HepG2 (cell line): Measurements from ENCODE around the gene ADGRD1. TPM values are rescaled to one million over a fixed set of nuclear protein-coding genes. Genes with fewer than 3 reads are reported as not detected.
A peak's percentile ranks its signal among the peaks of the same experiment; 100 is the strongest.

Source experiments
- ATAC-seq: fragments of 200-7000 bp; cut with Tn5 transposase; 3 replicates; pipeline ENCODE4 v1.9.1; 2020; ENCODE audit warnings: mild to moderate bottlenecking, moderate library complexity
- BruUV-seq: library from RNA; stranded (reverse); fragments of 400-500 nt; replicated peaks from 2 replicates; lab custom pipeline; 2021; lab: Mats Ljungman, UMichigan
- CTCF ChIA-PET: fragments of 300-600 bp; formaldehyde crosslinking; extraction: SDS; loops from one replicate; lab custom pipeline; 2021; ENCODE audit warnings: low total read pairs, inconsistent platforms, low intra/inter-chr PET ratio; lab: Yijun Ruan, JAX
- POLR2A ChIA-PET: fragments of 350-600 bp; sonication (Branson Sonifier 250); formaldehyde crosslinking; loops from one replicate; lab custom pipeline; 2020; ENCODE audit warnings: antibody characterized with exemption, inconsistent platforms; lab: Yijun Ruan, JAX
- DNase-seq: peaks from one replicate; pipeline ENCODE4 v3.0.0-alpha.2; 2015; ENCODE audit warnings: low spot score
- FAIRE-seq: peaks from 3 replicates; lab custom pipeline; 2011; peaks lifted over from hg19 to GRCh38; lab: Jason Lieb, UNC
- H2AFZ ChIP-seq: one replicate; pipeline ENCODE4 v1.6.1; 2011; ENCODE audit warnings: low read length, inconsistent platforms
- H3K27ac ChIP-seq: fragments of 300-600 bp; 3 replicates; pipeline ENCODE4 v1.8.0; 2011; ENCODE audit warnings: mixed run types, mild to moderate bottlenecking, mixed read lengths, low read length, inconsistent platforms; ENCODE audit not compliant: insufficient read depth; ENCODE audit errors: extremely low read length
- H3K27me3 ChIP-seq, 2 experiments: fragments of 200-600 bp in 1 of 2; 2 replicates in 1 of 2; 3 replicates in 1 of 2; pipeline versions ENCODE4 v1.6.0 to v1.8.0; 2011; ENCODE audit warnings: low read length in 2 of 2, mild to moderate bottlenecking in 2 of 2, moderate library complexity in 2 of 2, inconsistent platforms in 1 of 2; ENCODE audit not compliant: insufficient read depth in 2 of 2, control insufficient read depth in 1 of 2
- H3K36me3 ChIP-seq, 2 experiments: fragments of 200-600 bp in 1 of 2; replicated peaks in 1 of 2; 2 replicates in 1 of 2; 3 replicates in 1 of 2; pipeline versions ENCODE4 v1.5.1 to v1.8.0; 2011; ENCODE audit warnings: low read length in 2 of 2, inconsistent platforms in 1 of 2; ENCODE audit not compliant: insufficient read depth in 2 of 2, control insufficient read depth in 1 of 2
- H3K4me1 ChIP-seq: 2 replicates; pipeline ENCODE4 v1.5.1; 2012; ENCODE audit warnings: low read length, inconsistent platforms; ENCODE audit not compliant: insufficient read depth
- H3K4me2 ChIP-seq: 2 replicates; pipeline ENCODE4 v1.6.0; 2011; ENCODE audit warnings: low read depth, low read length, inconsistent platforms
- H3K4me3 ChIP-seq, 3 experiments: fragments of 200-600 bp in 1 of 3; sonication (generic), shearing (Covaris generic) in 1 of 3; replicated peaks in 1 of 3; 2 replicates each; pipeline ENCODE4 v1.5.1; 2011 to 2016; ENCODE audit warnings: low read length in 3 of 3, inconsistent platforms in 2 of 3, low read depth in 2 of 3, mild to moderate bottlenecking in 2 of 3, control low read depth in 1 of 3, mixed read lengths in 1 of 3; ENCODE audit not compliant: insufficient read depth in 1 of 3
- H3K79me2 ChIP-seq: one replicate; pipeline ENCODE4 v1.6.1; 2011; ENCODE audit warnings: low read length, inconsistent platforms; ENCODE audit not compliant: insufficient read depth
- H3K9ac ChIP-seq: 2 replicates; pipeline ENCODE4 v1.6.0; 2011; ENCODE audit warnings: mild to moderate bottlenecking, low read depth, low read length, inconsistent platforms; ENCODE audit not compliant: insufficient read depth
- H3K9me3 ChIP-seq: 2 replicates; pipeline ENCODE4 v1.5.1; 2012; ENCODE audit warnings: mild to moderate bottlenecking, low read length
- H4K20me1 ChIP-seq: 2 replicates; pipeline ENCODE4 v1.6.0; 2011; ENCODE audit warnings: inconsistent platforms, mild to moderate bottlenecking, low read length, moderate library complexity; ENCODE audit not compliant: insufficient read depth
- ATF7-NPFF ChIP-seq: sonication (generic); formaldehyde crosslinking; IDR thresholded peaks from 2 replicates; pipeline ENCODE4 v1.8.1; 2023; ENCODE audit warnings: mild to moderate bottlenecking, low read depth, missing genetic modification reagents, moderate library complexity
- DR1 ChIP-seq: sonication (generic); formaldehyde crosslinking; IDR thresholded peaks from 2 replicates; pipeline ENCODE4 v1.8.0; 2021; ENCODE audit warnings: mild to moderate bottlenecking, missing genetic modification reagents, inconsistent platforms
- HMG20A ChIP-seq: IDR thresholded peaks from 2 replicates; pipeline ENCODE4 v1.6.1; 2016; ENCODE audit warnings: borderline replicate concordance
- LCORL ChIP-seq, 2 experiments: fragments of 450-650 bp in 1 of 2; sonication (generic) in 1 of 2; formaldehyde crosslinking in 1 of 2; IDR thresholded peaks; 2 replicates each; pipeline versions ENCODE4 v1.5.0 to v1.6.1; 2017 to 2020; ENCODE audit warnings: antibody characterized with exemption in 1 of 2, missing genetic modification reagents in 1 of 2
- RELA ChIP-seq: sonication (generic); formaldehyde crosslinking; IDR thresholded peaks from 2 replicates; pipeline ENCODE4 v1.4.0; 2020; ENCODE audit warnings: missing genetic modification reagents
- TSC22D2 ChIP-seq: sonication (generic); formaldehyde crosslinking; IDR thresholded peaks from 2 replicates; pipeline ENCODE4 v1.5.1; 2020; ENCODE audit warnings: missing genetic modification reagents, mild to moderate bottlenecking, borderline replicate concordance
- ZFP82 ChIP-seq: sonication (generic); formaldehyde crosslinking; IDR thresholded peaks from 2 replicates; pipeline ENCODE4 v1.5.1; 2020; ENCODE audit warnings: mild to moderate bottlenecking, missing genetic modification reagents, borderline replicate concordance
- ZNF703 ChIP-seq: sonication (generic); formaldehyde crosslinking; IDR thresholded peaks from 2 replicates; pipeline ENCODE4 v1.5.1; 2020; ENCODE audit warnings: missing genetic modification reagents, mild to moderate bottlenecking, moderate library complexity, borderline replicate concordance
- ZNF792 ChIP-seq: IDR thresholded peaks from 2 replicates; pipeline ENCODE4 v1.6.1; 2016
- WGBS: methylation state at CpG from one replicate; pipeline ENCODE4 v1.1.6; 2017; ENCODE audit warnings: low lambda C conversion rate; 5-methylcytosine and 5-hydroxymethylcytosine counted together
- in situ Hi-C: cut with HindIII; loops from 2 replicates; pipeline ENCODE4 v1.10.0; 2017; ENCODE audit warnings: low pct_unique_long_range_greater_than_20kb; ENCODE audit not compliant: extremely low pct_ligation_motif_present
- intact Hi-C: fragments of 100-400 bp; cut with micrococcal nuclease; formaldehyde crosslinking; loops from one replicate; pipeline ENCODE4 v1.10.0; 2022; ENCODE audit not compliant: unreplicated experiment
- polyA plus RNA-seq, 8 experiments: library from polyadenylated mRNA; depleted of rRNA in 3 of 8; stranded (reverse) in 7 of 8; unstranded in 1 of 8; fragments of >200 nt; fragmentation: Illumina TruSeq in 4 of 8; extraction: Trizol in 4 of 8; gene quantifications; 2 replicates each; pipeline versions ENCODE4 v1.2.1 to v1.2.3, GENCODE V29; 2011 to 2016; ENCODE audit warnings: low read depth in 4 of 8, missing spikeins in 1 of 8, mixed read lengths in 1 of 8; ENCODE audit not compliant: insufficient read depth in 1 of 8
- total RNA-seq, 5 experiments: library from RNA; depleted of rRNA; stranded (reverse); fragments of >200 nt; fragmentation: Illumina TruSeq; extraction: Trizol; gene quantifications; 2 replicates each; pipeline ENCODE4 v1.2.3, GENCODE V29; 2016; ENCODE audit warnings: low read depth in 1 of 5
- TF ChIP-seq, protein P1 (sequence below): sonication (generic); formaldehyde crosslinking; IDR thresholded peaks from 2 replicates; pipeline ENCODE4 v1.5.0; 2020; ENCODE audit warnings: missing genetic modification reagents

ADGRD1 gene
- total and polyA plus RNA-seq, 2 of the 13 experiments (the other 11 are each of a cell fraction or from before 2014, with no cell fraction given) = 0.46 to 12.4 TPM

- no peaks in the 10 kb centered on the region for H3K9me3 ChIP-seq
- FAIRE-seq (no peak), ATAC-seq (no peak), DNase-seq (no peak)
- 94% methylated on average over 23 of the region's 26 CpGs for WGBS
- POLR2A ChIA-PET = interaction anchor here (0.6 to 2.4 kb wide), 3 partner anchors 24 to 54 kb away, joined by 3 to 8 read pairs (median 7); partner anchors contain the start of gene ADGRD1
- no peak overlapping the region for H2AFZ ChIP-seq
- H3K27ac ChIP-seq = no peak overlapping the region
- no peaks in the 10 kb centered on the region for H4K20me1 ChIP-seq
- H3K4me3 ChIP-seq = no peak overlapping the region
- H3K9ac ChIP-seq = no peak overlapping the region
- no peaks in the 10 kb centered on the region for H3K27me3 ChIP-seq
- no TSS peak for BruUV-seq
- TF ChIP-seq ZFP82 (CRISPR knock-in tag) (no peak), RELA (CRISPR knock-in tag) (no peak), DR1 (CRISPR knock-in tag) (no peak), ZNF792 (CRISPR knock-in tag) (no peak), ZNF703 (CRISPR knock-in tag) (no peak), ATF7-NPFF (CRISPR knock-in tag) (no peak), HMG20A (CRISPR knock-in tag) (no peak), TSC22D2 (no peak), LCORL (IDR thresholded peaks at IDR 0.05) (no peak), LCORL (CRISPR knock-in tag; IDR thresholded peaks at IDR 0.05) (no peak)
- TF ChIP-seq, protein P1, sequence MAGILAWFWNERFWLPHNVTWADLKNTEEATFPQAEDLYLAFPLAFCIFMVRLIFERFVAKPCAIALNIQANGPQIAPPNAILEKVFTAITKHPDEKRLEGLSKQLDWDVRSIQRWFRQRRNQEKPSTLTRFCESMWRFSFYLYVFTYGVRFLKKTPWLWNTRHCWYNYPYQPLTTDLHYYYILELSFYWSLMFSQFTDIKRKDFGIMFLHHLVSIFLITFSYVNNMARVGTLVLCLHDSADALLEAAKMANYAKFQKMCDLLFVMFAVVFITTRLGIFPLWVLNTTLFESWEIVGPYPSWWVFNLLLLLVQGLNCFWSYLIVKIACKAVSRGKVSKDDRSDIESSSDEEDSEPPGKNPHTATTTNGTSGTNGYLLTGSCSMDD (CRISPR knock-in tag) = no peak
- no peaks in the 10 kb centered on the region for H3K79me2 ChIP-seq
- 0 out of 2 replicates have a peak overlapping the region, but pooled peaks have one; percentile 25 for H3K4me2 ChIP-seq
- in situ Hi-C loops = no loop called here
- peaks cover 63% of the 10 kb centered on the region for H3K4me1 ChIP-seq
- CTCF ChIA-PET = no interaction called here
- intact Hi-C loops = no loop called here
- H3K36me3 ChIP-seq = no peaks in the 10 kb centered on the region; a peak in 1 of 5 replicates
Observed at GRCh38 chr12:131008131-131008912, 54.6 kb downstream of the ADGRD1 start.
